GM19468 (cell line): ENCODE measurements around the gene L3HYPDH.

Source experiments
- ATAC-seq: cut with Tn5 transposase; IDR thresholded peaks from one replicate; pipeline ENCODE4 v1.9.1; 2021; ENCODE audit warnings: mild to moderate bottlenecking, moderate library complexity, moderate number of reproducible peaks; ENCODE audit not compliant: unreplicated experiment; ENCODE audit errors: extremely low read depth

L3HYPDH gene

GRCh38 chr14:59483819-59484638, at the start of gene L3HYPDH, which contains the start of gene JKAMP:
L3HYPDH (minus strand) TSS chr14:59484408; CDS start chr14:59484316, 92 bp downstream.
JKAMP (plus strand) TSS chr14:59484517; CDS start chr14:59484590, 73 bp downstream.
- peak; percentile 67 for ATAC-seq

GRCh38 chr14:59532419-59532818, 48.2 kb upstream of the L3HYPDH start:
- no peak for ATAC-seq

- ATAC-seq, result no peak
Measured at GRCh38 chr14:59530349-59530748, 46.1 kb upstream of the L3HYPDH start.

GRCh38 chr14:59529189-59529588, 45.0 kb upstream of the L3HYPDH start:
- no peak for ATAC-seq

GRCh38 chr14:59520224-59520623, 36.0 kb upstream of the L3HYPDH start:
- ATAC-seq, result no peak

- ATAC-seq, result no peak
Measured at GRCh38 chr14:59511916-59512575, 27.8 kb upstream of the L3HYPDH start.

GRCh38 chr14:59510966-59511365, 26.8 kb upstream of the L3HYPDH start:
- ATAC-seq, result no peak

GRCh38 chr14:59510001-59510400, 25.8 kb upstream of the L3HYPDH start:
- ATAC-seq, result no peak

- no peak for ATAC-seq
Measured at GRCh38 chr14:59509101-59509500, 24.9 kb upstream of the L3HYPDH start.

- ATAC-seq, result no peak
Measured at GRCh38 chr14:59507752-59508103, 23.5 kb upstream of the L3HYPDH start.

GRCh38 chr14:59507063-59507751, 23.0 kb upstream of the L3HYPDH start:
- no peak for ATAC-seq

GRCh38 chr14:59503256-59503655, 19.0 kb upstream of the L3HYPDH start:
- no peak for ATAC-seq

GRCh38 chr14:59500732-59501131, 16.5 kb upstream of the L3HYPDH start:
- no peak for ATAC-seq

- ATAC-seq, result no peak
Measured at GRCh38 chr14:59492384-59492783, 8.2 kb upstream of the L3HYPDH start.

- no peak for ATAC-seq
Measured at GRCh38 chr14:59490756-59491155, 6.5 kb upstream of the L3HYPDH start.

- peak; percentile 2 for ATAC-seq
Measured at GRCh38 chr14:59484639-59485175, 499 bp upstream of the L3HYPDH start.

- ATAC-seq, result no peak
Measured at GRCh38 chr14:59483363-59483762, 845 bp downstream of the L3HYPDH start.

- ATAC-seq, result no peak
Measured at GRCh38 chr14:59482541-59483331, 1.5 kb downstream of the L3HYPDH start.

- no peak for ATAC-seq
Measured at GRCh38 chr14:59481871-59482540, 2.2 kb downstream of the L3HYPDH start.
